HG03135 (cell line): ENCODE results near the gene WBP2NL.
"Not testable (repeated sequence)": the region's sequence is repeated elsewhere in the genome, so short reads cannot be mapped to it uniquely, and the experiment has no call there.

Experiments used
- ATAC-seq: cut with Tn5 transposase; IDR thresholded peaks from one replicate; pipeline ENCODE4 v1.9.1; 2021; ENCODE audit warnings: mild to moderate bottlenecking, moderate library complexity; ENCODE audit not compliant: unreplicated experiment

The WBP2NL gene

GRCh38 chr22:42070517-42071422 lies 72.2 kb downstream of the WBP2NL start, which contains the start of gene NAGA:
Gene NAGA, minus strand, starts transcription at chr22:42070812. Its CDS starts 515 bp downstream, at chr22:42070297.
- ATAC-seq, result peak; percentile 91

DNA sequence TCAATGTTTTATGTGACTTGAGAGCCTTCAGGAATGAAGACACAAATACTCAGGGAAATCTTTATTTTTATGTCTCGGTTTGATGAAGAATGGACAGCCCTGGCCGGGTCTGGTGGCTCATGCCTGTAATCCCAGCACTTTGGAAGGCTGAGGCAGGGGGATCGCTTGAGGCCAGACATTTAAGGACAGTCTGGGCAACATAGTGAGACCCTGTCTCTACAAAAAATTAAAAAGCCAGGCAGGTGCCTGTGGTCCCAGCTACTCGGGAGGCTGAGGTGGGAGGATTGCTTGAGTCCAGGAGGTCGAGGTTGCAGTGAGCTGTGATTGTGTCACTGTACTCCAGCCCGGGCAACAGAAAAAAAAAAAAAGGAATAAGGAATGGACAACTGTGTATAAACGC lies 72.9 kb downstream of the WBP2NL start:
- not testable (repeated sequence) for ATAC-seq

- no peak for ATAC-seq
These were observed 74.2 kb downstream of the WBP2NL start for GRCh38 chr22:42072606-42073330.

GRCh38 chr22:42073621-42074041 lies 75.0 kb downstream of the WBP2NL start:
- ATAC-seq, result no peak

GRCh38 chr22:42074132-42074811 lies 75.7 kb downstream of the WBP2NL start, which contains the start of gene PHETA2:
Gene PHETA2, plus strand, starts transcription at chr22:42074248. Its CDS starts 3,046 bp downstream, at chr22:42077294.
- ATAC-seq, result no peak

GRCh38 chr22:42074846-42075676 lies 76.5 kb downstream of the WBP2NL start:
- ATAC-seq, result no peak

DNA sequence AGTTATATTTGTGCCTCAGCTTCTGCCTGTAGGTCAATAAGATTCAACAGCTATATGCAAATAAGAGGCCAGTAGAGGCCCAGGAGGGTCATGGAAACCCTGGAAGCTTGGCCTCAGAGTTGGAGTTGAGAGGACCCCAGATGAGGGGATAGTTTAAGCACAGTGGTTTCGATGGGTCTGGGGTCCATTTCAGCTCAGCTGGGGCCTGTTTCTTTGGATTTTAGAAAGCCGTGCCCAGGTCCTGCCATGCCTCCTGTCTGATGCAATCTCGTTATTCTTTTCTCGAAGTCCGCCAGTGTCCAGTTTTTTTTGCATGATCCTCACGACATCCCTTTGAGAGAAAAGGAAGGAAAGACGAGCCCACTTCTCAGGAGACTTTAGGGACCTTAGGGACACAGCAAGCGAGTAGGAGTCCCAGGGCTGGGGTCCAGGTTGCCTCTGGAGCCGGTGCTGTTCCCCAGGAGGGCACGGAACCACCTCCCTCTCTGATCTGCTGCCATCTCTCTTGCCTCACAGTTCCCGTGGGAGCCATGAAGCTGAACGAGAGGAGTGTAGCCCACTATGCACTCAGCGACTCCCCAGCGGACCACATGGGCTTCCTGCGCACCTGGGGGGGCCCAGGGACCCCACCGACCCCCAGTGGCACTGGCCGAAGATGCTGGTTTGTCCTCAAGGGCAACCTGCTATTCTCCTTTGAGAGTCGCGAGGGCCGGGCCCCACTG lies 78.3 kb downstream of the WBP2NL start:
- no peak for ATAC-seq

DNA sequence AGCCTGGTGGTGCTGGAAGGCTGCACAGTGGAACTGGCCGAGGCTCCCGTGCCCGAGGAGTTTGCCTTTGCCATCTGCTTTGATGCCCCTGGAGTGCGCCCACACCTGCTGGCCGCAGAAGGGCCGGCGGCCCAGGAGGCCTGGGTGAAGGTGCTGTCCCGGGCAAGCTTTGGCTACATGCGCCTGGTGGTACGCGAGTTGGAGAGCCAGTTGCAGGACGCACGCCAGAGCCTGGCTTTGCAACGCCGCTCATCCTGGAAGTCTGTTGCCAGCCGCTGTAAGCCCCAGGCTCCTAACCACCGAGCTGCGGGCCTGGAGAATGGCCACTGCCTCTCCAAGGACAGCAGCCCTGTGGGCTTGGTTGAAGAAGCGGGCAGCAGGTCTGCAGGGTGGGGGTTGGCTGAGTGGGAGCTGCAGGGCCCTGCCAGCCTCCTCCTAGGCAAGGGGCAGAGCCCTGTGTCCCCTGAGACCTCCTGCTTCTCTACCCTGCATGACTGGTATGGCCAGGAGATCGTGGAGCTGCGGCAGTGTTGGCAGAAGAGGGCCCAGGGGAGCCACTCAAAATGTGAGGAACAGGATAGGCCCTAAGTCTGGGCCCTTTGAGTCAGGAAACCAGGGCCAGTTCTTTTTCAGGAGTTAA lies 79.0 kb downstream of the WBP2NL start:
- no peak for ATAC-seq
